ENCODE measurements around the gene OR1E1.
"Not testable (repeated sequence)": the region's sequence is repeated elsewhere in the genome, so short reads cannot be mapped to it uniquely, and the experiment has no call there.

Gene OR1E1, protein sequence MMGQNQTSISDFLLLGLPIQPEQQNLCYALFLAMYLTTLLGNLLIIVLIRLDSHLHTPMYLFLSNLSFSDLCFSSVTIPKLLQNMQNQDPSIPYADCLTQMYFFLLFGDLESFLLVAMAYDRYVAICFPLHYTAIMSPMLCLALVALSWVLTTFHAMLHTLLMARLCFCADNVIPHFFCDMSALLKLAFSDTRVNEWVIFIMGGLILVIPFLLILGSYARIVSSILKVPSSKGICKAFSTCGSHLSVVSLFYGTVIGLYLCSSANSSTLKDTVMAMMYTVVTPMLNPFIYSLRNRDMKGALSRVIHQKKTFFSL

GRCh38 chr17:3398310-3398709 lies at the start of gene OR1E1:
Gene OR1E1, minus strand, starts transcription at chr17:3398410. Its CDS starts 0 bp downstream, at chr17:3398410.
- TF ChIP-seq, protein P1, sequence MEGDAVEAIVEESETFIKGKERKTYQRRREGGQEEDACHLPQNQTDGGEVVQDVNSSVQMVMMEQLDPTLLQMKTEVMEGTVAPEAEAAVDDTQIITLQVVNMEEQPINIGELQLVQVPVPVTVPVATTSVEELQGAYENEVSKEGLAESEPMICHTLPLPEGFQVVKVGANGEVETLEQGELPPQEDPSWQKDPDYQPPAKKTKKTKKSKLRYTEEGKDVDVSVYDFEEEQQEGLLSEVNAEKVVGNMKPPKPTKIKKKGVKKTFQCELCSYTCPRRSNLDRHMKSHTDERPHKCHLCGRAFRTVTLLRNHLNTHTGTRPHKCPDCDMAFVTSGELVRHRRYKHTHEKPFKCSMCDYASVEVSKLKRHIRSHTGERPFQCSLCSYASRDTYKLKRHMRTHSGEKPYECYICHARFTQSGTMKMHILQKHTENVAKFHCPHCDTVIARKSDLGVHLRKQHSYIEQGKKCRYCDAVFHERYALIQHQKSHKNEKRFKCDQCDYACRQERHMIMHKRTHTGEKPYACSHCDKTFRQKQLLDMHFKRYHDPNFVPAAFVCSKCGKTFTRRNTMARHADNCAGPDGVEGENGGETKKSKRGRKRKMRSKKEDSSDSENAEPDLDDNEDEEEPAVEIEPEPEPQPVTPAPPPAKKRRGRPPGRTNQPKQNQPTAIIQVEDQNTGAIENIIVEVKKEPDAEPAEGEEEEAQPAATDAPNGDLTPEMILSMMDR (IDR thresholded peaks at IDR 0.05; ENCODE audit: extremely low read depth, missing control alignments): no peak
- DNase-seq (ENCODE audit: low spot score): no peak

DNA sequence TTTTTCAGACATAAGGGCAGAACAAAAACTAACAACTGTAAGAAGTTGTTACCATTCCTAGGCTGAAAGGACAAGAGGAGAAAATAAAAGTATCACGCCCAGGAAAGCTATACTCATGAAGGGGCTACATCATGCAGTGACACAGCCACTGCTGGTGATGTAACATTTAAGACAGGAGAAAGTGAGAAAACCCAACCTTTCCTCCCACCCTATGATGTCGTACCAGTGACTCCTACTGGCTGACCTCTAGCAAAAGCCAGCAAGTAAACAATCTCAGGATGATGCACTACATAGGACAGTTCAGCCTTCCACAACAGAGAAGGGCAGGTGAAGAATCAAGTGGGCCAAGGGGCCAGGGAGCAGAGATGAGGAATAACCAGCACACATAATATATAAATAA lies 49.4 kb upstream of the OR1E1 start:
- no peak for DNase-seq (ENCODE audit: low spot score)
- TF ChIP-seq, protein P1 (IDR thresholded peaks at IDR 0.05; ENCODE audit: extremely low read depth, missing control alignments): no peak

GRCh38 chr17:3440451-3440850 lies 42.2 kb upstream of the OR1E1 start:
- no peak for DNase-seq (ENCODE audit: low spot score)
- TF ChIP-seq, protein P1 (IDR thresholded peaks at IDR 0.05; ENCODE audit: extremely low read depth, missing control alignments): no peak

DNA sequence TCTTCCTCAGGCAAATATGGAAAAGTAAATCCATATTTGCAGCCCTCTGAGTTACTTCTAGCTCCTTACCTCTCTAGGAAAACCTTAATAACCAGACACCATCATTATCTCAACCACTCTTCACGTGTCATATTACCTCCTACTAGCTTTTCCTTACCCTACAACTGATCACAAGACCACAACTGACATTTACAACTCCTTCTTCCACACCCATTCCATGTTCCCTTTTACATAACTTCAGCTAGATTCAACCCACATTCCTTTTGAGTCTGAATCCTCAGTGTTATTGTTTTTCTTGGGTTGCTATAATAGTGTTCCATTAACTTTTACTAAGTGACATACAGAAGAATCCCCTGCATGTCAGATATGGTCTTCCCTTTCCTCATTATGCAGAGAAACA lies 40.2 kb upstream of the OR1E1 start:
- no peak for DNase-seq (ENCODE audit: low spot score)
- TF ChIP-seq, protein P1 (IDR thresholded peaks at IDR 0.05; ENCODE audit: extremely low read depth, missing control alignments): no peak

GRCh38 chr17:3433741-3434140 lies 35.5 kb upstream of the OR1E1 start, which contains the start of gene OR1E2:
Gene OR1E2, minus strand, starts transcription at chr17:3433841. Its CDS starts 0 bp downstream, at chr17:3433841.
- TF ChIP-seq, protein P1 (IDR thresholded peaks at IDR 0.05; ENCODE audit: extremely low read depth, missing control alignments): no peak
- no peak for DNase-seq (ENCODE audit: low spot score)

DNA sequence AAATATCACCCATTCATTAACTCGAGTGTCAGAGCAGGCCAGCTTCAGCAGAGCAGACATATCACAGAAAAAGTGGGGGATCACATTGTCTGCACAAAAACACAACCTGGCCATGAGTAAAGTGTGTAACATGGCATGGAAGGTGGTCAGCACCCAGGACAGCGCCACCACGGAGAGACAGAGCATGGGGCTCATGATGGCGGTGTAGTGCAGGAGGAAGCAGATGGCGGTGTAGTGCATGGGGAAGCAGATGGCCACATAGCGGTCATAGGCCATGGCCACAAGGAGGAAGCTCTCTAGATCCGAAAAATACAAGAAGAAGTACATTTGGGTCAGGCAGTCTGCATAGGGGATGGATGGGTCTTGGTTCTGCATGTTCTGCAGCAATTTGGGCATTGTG lies 35.0 kb upstream of the OR1E1 start:
- DNase-seq (ENCODE audit: low spot score): not testable (repeated sequence)

DNA sequence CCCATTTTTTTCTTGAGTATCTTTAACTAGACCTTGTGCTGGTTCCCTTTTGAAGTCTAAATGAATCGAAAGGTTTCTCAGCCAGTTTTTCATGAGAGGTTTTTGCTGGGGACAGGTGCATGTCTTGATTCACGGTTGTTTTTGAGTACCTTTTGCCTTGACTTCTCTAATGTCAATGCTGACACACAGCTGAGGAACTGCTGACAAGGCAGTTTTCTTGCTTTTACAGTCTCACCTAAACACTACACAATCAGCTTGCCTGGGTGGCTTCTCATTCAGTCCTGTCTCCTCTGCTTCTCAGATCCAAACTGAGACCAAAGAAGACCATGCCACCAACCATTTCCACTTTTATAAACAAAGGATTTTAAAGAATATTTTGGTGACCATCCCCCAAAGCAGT lies 20.0 kb upstream of the OR1E1 start:
- TF ChIP-seq, protein P1 (IDR thresholded peaks at IDR 0.05; ENCODE audit: extremely low read depth, missing control alignments): no peak
- no peak for DNase-seq (ENCODE audit: low spot score)

DNA sequence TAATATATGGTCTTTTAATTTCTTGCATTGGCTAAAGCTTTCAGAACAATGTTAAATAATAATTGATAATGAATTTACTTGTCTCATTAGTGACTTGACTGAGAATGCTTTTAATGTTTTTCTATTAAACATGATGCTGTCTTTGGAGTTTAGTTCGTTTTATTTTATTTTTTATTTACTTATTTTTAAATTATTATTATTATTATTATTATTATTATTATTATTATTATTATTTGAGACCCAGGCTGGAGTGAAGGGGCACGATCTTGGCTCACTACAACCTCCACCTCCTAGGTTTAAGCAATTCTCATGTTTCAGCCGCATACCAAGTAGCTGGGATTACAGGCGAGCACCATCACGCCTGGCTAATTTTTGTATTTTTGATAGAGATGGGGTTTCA lies 17.4 kb upstream of the OR1E1 start:
- no peak for DNase-seq (ENCODE audit: low spot score)
- TF ChIP-seq, protein P1 (IDR thresholded peaks at IDR 0.05; ENCODE audit: extremely low read depth, missing control alignments): no peak

DNA sequence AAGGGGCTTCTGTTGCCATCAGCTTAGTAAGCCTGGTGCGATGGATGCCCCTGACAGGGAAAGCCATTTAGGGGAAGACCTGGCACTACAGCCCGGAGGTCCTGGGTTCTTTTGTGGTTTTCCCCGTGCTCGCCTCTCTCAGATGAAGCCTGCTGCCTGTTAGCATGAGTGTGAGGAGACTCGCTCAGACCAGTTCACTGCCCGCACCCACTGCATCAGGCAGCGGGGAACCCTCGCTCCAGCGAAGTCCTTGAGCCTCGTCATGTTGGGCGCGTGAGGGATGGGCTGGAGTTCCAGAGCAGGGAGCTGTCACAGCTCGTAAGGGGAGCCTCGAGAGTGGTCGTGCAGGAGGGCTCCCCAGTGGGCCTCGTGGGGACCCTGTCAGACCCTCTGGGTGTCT lies 14.0 kb upstream of the OR1E1 start:
- not testable (repeated sequence) for DNase-seq (ENCODE audit: low spot score)

All from GM20000 (cell line).